Activated T-cell treated with anti-CD3 and anti-CD28 coated beads, Interleukin-2, amount 50 U/mL, for 24 hours (primary cell): ENCODE results near the gene PCDHA1.

ENCODE experiments used
- DNase-seq: peaks from one replicate; pipeline ENCODE4 v3.0.0-alpha.2; 2020
- H3K27ac Mint-ChIP-seq: 2 replicates; pipeline ENCODE4 v1.8.0; 2020; ENCODE audit warnings: mild to moderate bottlenecking, mixed read lengths
- H3K27me3 Mint-ChIP-seq: 2 replicates; pipeline ENCODE4 v1.8.0; 2020; ENCODE audit warnings: mixed read lengths
- H3K36me3 Mint-ChIP-seq: 2 replicates; pipeline ENCODE4 v1.8.0; 2020; ENCODE audit warnings: low read depth, mixed read lengths
- H3K4me1 Mint-ChIP-seq: 2 replicates; pipeline ENCODE4 v1.8.0; 2020; ENCODE audit warnings: low read depth, mixed read lengths
- H3K4me3 Mint-ChIP-seq: 2 replicates; pipeline ENCODE4 v1.8.0; 2020; ENCODE audit warnings: mild to moderate bottlenecking, moderate library complexity, mixed read lengths
- H3K9me3 Mint-ChIP-seq: 2 replicates; pipeline ENCODE4 v1.8.0; 2020; ENCODE audit warnings: mixed read lengths

PCDHA1 gene

GRCh38 chr5:140966293-140967225 lies 180.6 kb downstream of the PCDHA1 start, which contains the start of gene PCDHAC2:
TSS of gene PCDHAC2 (plus strand) at chr5:140966476. CDS start at chr5:140966767, 291 bp downstream.
- H3K27ac Mint-ChIP-seq, result no peak within 1 kb of the TSS
- no peak for DNase-seq

GRCh38 chr5:140967226-140967893 lies 181.4 kb downstream of the PCDHA1 start:
- no peaks in the 10 kb centered on the region for H3K9me3 Mint-ChIP-seq
- no peak overlapping the region for H3K27ac Mint-ChIP-seq
- peaks cover 46% of the 10 kb centered on the region for H3K27me3 Mint-ChIP-seq
- H3K4me3 Mint-ChIP-seq, result no peak overlapping the region
- no peaks in the 10 kb centered on the region for H3K36me3 Mint-ChIP-seq
- H3K4me1 Mint-ChIP-seq, result peaks cover 2% of the 10 kb centered on the region
- no peak for DNase-seq

More at GRCh38 chr5:140966293-140967225, 180.6 kb downstream of the PCDHA1 start, which contains the start of gene PCDHAC2:
- Mint-ChIP-seq H3K27me3 (peaks cover 46% of the 10 kb centered on the region), H3K9me3 (no peaks in the 10 kb centered on the region), H3K4me1 (peaks cover 2% of the 10 kb centered on the region), H3K36me3 (no peaks in the 10 kb centered on the region), H3K4me3 (no peak within 1 kb of the TSS)

- Mint-ChIP-seq H3K4me3 (no peak overlapping the region), H3K4me1 (peaks cover 2% of the 10 kb centered on the region), H3K36me3 (no peaks in the 10 kb centered on the region)
Measured at GRCh38 chr5:140969880-140970279, 183.9 kb downstream of the PCDHA1 start.

GRCh38 chr5:140973550-140973949 lies 187.6 kb downstream of the PCDHA1 start:
- DNase-seq, result no peak
- Mint-ChIP-seq H3K9me3 (no peaks in the 10 kb centered on the region), H3K27me3 (peaks cover 10% of the 10 kb centered on the region), H3K27ac (no peak overlapping the region), H3K4me1 (no peaks in the 10 kb centered on the region), H3K36me3 (no peaks in the 10 kb centered on the region), H3K4me3 (no peak overlapping the region)

More at GRCh38 chr5:140969880-140970279, 183.9 kb downstream of the PCDHA1 start:
- no peak overlapping the region for H3K27ac Mint-ChIP-seq
- H3K27me3 Mint-ChIP-seq, result peaks cover 34% of the 10 kb centered on the region
- DNase-seq, result no peak
- H3K9me3 Mint-ChIP-seq, result no peaks in the 10 kb centered on the region

GRCh38 chr5:140977003-140977402 lies 191.1 kb downstream of the PCDHA1 start:
- Mint-ChIP-seq H3K27me3 (peaks cover 10% of the 10 kb centered on the region), H3K27ac (no peak overlapping the region), H3K4me3 (no peak overlapping the region), H3K36me3 (no peaks in the 10 kb centered on the region), H3K9me3 (no peaks in the 10 kb centered on the region), H3K4me1 (no peaks in the 10 kb centered on the region)
- DNase-seq, result no peak

GRCh38 chr5:140978260-140978659 lies 192.3 kb downstream of the PCDHA1 start:
- Mint-ChIP-seq H3K9me3 (no peaks in the 10 kb centered on the region), H3K36me3 (no peaks in the 10 kb centered on the region), H3K4me1 (no peaks in the 10 kb centered on the region), H3K27me3 (peaks cover 8% of the 10 kb centered on the region), H3K27ac (no peak overlapping the region), H3K4me3 (no peak overlapping the region)
- DNase-seq, result no peak

GRCh38 chr5:140978983-140979382 lies 193.0 kb downstream of the PCDHA1 start:
- H3K9me3 Mint-ChIP-seq, result no peaks in the 10 kb centered on the region
- no peak for DNase-seq
- H3K36me3 Mint-ChIP-seq, result no peaks in the 10 kb centered on the region
- H3K27me3 Mint-ChIP-seq, result peaks cover 8% of the 10 kb centered on the region
- no peaks in the 10 kb centered on the region for H3K4me1 Mint-ChIP-seq
- no peak overlapping the region for H3K27ac Mint-ChIP-seq
- H3K4me3 Mint-ChIP-seq, result no peak overlapping the region

- no peak overlapping the region for H3K4me3 Mint-ChIP-seq
- DNase-seq, result no peak
- H3K36me3 Mint-ChIP-seq, result no peaks in the 10 kb centered on the region
- no peaks in the 10 kb centered on the region for H3K9me3 Mint-ChIP-seq
- no peaks in the 10 kb centered on the region for H3K27me3 Mint-ChIP-seq
- no peak overlapping the region for H3K27ac Mint-ChIP-seq
- no peaks in the 10 kb centered on the region for H3K4me1 Mint-ChIP-seq
Measured at GRCh38 chr5:140982083-140982716, 196.3 kb downstream of the PCDHA1 start.

- H3K36me3 Mint-ChIP-seq, result no peaks in the 10 kb centered on the region
- no peaks in the 10 kb centered on the region for H3K4me1 Mint-ChIP-seq
- H3K4me3 Mint-ChIP-seq, result no peak overlapping the region
- H3K27ac Mint-ChIP-seq, result no peak overlapping the region
- DNase-seq, result no peak
- H3K9me3 Mint-ChIP-seq, result no peaks in the 10 kb centered on the region
- H3K27me3 Mint-ChIP-seq, result no peaks in the 10 kb centered on the region
Measured at GRCh38 chr5:140986117-140986521, 200.2 kb downstream of the PCDHA1 start.

- no peak for DNase-seq
- Mint-ChIP-seq H3K27me3 (no peaks in the 10 kb centered on the region), H3K9me3 (no peaks in the 10 kb centered on the region), H3K4me1 (no peaks in the 10 kb centered on the region), H3K36me3 (no peaks in the 10 kb centered on the region), H3K27ac (no peak overlapping the region), H3K4me3 (no peak overlapping the region)
Measured at GRCh38 chr5:140988100-140988499, 202.2 kb downstream of the PCDHA1 start.

- Mint-ChIP-seq H3K4me3 (no peak overlapping the region), H3K36me3 (no peaks in the 10 kb centered on the region), H3K4me1 (no peaks in the 10 kb centered on the region), H3K9me3 (no peaks in the 10 kb centered on the region), H3K27ac (no peak overlapping the region), H3K27me3 (no peaks in the 10 kb centered on the region)
- no peak for DNase-seq
Measured at GRCh38 chr5:140988608-140989007, 202.7 kb downstream of the PCDHA1 start.

- H3K4me1 Mint-ChIP-seq, result no peaks in the 10 kb centered on the region
- H3K27me3 Mint-ChIP-seq, result no peaks in the 10 kb centered on the region
- H3K4me3 Mint-ChIP-seq, result no peak overlapping the region
- no peak for DNase-seq
- H3K27ac Mint-ChIP-seq, result no peak overlapping the region
- H3K36me3 Mint-ChIP-seq, result no peaks in the 10 kb centered on the region
- no peaks in the 10 kb centered on the region for H3K9me3 Mint-ChIP-seq
Measured at GRCh38 chr5:140989254-140990020, 203.5 kb downstream of the PCDHA1 start.

GRCh38 chr5:140992828-140993227 lies 206.9 kb downstream of the PCDHA1 start:
- no peaks in the 10 kb centered on the region for H3K4me1 Mint-ChIP-seq
- no peaks in the 10 kb centered on the region for H3K27me3 Mint-ChIP-seq
- no peaks in the 10 kb centered on the region for H3K9me3 Mint-ChIP-seq
- no peak overlapping the region for H3K27ac Mint-ChIP-seq
- H3K4me3 Mint-ChIP-seq, result no peak overlapping the region
- DNase-seq, result no peak
- H3K36me3 Mint-ChIP-seq, result no peaks in the 10 kb centered on the region

GRCh38 chr5:140996060-140996459 lies 210.1 kb downstream of the PCDHA1 start:
- Mint-ChIP-seq H3K27me3 (peaks cover 11% of the 10 kb centered on the region), H3K27ac (no peak overlapping the region), H3K9me3 (no peaks in the 10 kb centered on the region), H3K4me1 (no peaks in the 10 kb centered on the region), H3K4me3 (no peak overlapping the region), H3K36me3 (no peaks in the 10 kb centered on the region)
- no peak for DNase-seq
